LoVo (cell line): Measurements from ENCODE around the gene EML5.
"Not testable (repeated sequence)": the region's sequence is repeated elsewhere in the genome, so short reads cannot be mapped to it uniquely, and the experiment has no call there.

Source experiments
- DNase-seq: peaks from one replicate; pipeline ENCODE4 v3.0.0-alpha.2; 2016; ENCODE audit warnings: low spot score

The EML5 gene

DNA sequence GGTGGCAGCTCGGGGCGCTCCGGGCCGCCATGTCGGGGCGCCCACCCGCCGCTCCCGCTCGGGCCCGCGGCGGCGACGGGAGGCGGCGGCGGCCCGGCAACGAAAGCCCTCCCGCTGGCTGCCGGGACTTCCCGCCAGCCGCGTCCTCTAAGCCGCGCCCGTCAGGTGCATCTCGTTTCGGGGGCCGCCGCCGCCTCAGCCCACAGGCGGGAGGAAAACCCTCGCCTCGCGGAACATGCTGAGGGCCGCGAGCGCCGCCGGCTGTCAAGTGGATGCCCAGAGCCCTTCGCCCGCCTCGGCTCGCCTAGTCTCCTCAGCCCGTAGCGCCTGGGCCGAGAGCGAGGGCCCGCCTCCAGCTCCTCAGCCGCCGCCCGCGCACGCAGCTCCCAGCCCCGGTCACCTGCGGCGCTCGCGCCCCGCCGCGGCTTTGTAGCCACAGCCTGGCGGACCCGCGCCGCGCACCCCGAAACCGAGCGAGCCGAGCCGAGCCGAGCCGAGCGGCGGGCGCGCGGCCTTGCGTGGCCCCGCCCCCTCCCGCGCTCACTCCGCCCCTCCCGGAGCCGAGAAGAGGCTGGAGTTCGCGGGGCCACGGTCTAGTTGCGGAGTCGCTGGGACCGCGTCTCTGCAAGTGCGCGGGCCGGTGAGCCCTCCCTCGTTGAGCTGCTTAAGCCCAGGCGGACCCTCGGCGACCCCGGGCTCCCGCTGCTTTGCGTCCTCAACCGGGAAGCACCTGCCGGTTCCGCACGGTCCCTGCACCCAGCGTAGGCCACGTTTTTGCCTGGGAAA is at the start of gene EML5:
Gene EML5, minus strand, starts transcription at position 481 of the 786 bp plus-strand sequence. Its CDS starts 450 bp downstream, at position 31.
- peak; percentile 88 for DNase-seq

DNA sequence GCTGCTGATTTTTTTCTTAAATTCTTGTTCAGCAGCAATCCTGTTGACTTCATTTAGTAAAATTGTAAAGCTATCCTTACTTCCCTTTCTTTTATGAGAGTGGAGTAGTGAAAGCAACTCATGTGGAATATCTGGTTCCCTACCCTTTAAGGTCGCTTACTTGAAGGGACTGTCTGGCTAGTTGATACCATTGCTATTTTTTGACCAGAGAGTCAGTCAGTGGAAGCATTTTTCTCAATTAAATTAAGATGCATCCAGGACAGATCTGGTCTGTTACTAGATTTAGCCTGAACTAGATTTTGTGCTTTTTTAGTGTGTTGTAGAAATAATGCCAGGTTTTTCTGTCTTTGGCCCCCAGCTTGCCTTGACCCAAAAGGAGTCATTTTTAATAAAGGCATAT is 49.7 kb upstream of the EML5 start:
- DNase-seq = no peak

DNA sequence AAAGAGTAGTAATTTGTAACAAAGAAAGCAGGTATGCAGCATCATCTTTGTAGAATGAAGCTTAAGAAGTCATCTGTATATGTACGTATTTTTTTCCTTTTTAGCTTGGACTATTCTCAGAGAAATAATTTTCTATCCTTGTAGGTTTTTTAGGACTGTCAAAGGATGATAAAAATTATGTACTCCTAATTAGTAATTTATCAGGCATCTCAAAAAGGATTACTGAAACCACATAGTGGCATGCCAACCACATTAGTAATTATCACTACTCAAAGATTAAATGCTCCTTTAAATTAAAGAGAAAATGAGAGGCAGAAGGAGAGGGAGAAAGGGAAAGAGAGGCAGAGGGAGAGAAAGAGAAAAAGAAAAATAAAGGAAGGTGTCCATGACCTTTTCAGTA is 49.0 kb upstream of the EML5 start:
- no peak for DNase-seq

GRCh38 chr14:88840926-88841325 is 48.2 kb upstream of the EML5 start:
- no peak for DNase-seq

GRCh38 chr14:88838015-88838414 is 45.3 kb upstream of the EML5 start:
- no peak for DNase-seq

DNA sequence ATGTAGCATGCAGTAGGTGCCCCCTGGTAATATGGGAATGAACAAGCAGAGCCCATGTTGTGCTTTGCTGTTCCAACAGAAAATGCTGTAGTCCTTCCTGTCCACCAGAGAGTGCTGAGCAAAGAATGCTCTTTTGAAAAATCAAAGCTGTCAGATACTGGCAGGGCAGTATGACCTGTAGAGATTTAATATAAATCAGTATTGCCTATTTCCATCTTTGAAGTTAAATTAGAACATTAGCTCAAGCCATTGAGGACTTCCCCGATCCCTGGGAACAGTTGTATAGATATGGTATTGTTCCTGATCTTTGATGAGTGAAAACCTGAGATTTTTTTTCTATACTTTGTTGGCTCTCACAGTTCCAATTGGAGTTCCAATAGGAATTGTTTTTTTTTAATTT is 44.7 kb upstream of the EML5 start:
- no peak for DNase-seq

- DNase-seq = no peak
These were observed 42.9 kb upstream of the EML5 start for GRCh38 chr14:88835661-88836060.

GRCh38 chr14:88834883-88835431 is 42.2 kb upstream of the EML5 start:
- DNase-seq = no peak

DNA sequence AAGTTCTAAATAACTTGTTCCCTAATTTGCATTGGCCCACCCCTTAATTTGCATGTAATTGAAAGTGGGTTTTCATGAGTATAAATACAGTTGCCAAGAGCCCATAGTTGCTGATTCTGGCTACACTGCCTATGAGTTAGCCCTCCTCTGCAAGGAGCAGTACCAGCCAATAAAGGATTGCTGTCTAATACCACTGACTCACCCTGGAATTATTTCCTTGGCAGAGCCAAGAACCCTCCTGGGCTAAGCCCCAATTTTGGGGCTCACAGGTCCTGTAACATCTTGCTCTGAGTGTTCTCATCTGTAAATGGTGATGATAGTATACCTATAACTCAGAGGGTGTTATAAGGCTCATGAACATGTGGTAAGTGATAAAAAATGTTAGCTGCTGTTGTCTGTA is 38.5 kb upstream of the EML5 start:
- DNase-seq = peak; percentile 10

- no peak for DNase-seq
These were observed 37.0 kb upstream of the EML5 start for GRCh38 chr14:88829685-88830302.

- no peak for DNase-seq
These were observed 36.4 kb upstream of the EML5 start for GRCh38 chr14:88829188-88829587.

- DNase-seq = no peak
These were observed 32.8 kb upstream of the EML5 start for GRCh38 chr14:88825503-88825902.

DNA sequence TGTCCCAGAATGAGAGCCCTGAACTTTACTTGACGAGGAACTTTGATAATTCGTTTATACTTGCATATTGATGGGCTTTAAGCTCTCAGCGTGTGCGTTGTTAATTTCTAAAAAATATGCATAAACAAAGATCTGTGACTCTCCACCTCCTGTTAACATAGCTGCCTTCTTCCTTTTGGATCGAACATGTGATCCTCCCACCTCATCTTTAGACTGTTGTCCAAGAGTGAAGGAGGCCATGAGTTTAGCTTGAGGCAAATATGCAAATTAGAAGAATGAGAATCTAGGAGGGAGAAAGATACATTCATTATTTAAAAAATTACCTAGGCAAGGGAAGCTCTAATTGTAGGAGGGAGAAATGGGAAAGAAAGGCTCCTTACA is 32.3 kb upstream of the EML5 start:
- no peak for DNase-seq

DNA sequence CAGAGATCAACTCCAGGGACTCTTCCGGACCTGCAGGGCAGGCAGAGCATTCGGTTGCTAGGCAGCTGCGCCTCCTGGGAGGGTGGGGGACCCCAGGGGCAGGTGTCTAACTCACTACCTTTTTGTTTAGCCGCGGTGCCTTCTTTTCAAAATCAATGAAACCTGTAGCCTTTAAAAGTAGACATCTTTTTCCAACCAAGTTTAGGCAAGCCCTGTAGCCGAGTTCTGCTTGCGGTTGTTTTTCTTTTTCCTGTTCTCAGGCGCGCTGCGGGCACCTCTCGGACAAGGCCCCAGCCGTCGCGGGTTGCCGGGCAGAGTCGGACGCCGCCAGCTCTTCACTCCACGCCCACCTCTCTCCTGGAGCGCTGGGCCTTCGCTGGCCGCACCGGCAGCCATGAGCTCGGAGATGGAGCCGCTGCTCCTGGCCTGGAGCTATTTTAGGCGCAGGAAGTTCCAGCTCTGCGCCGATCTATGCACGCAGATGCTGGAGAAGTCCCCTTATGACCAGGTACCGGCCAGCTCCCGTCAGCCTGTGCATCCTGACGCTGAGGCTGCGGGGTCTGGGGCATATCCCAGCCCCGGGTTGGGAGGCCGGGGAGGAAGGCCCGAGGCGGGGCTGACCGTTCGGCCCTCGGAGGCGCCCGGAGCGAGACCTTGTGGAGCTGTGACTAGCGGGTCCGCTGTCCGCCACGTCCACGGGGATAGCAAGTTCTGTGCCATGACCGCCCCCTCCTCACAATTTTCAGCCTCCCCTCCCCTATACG is 31.7 kb upstream of the EML5 start, which contains the start of gene TTC8:
Gene TTC8, plus strand, starts transcription at position 338 of the 764 bp plus-strand sequence. Its CDS starts 57 bp downstream, at position 395.
- peak; percentile 90 for DNase-seq

DNA sequence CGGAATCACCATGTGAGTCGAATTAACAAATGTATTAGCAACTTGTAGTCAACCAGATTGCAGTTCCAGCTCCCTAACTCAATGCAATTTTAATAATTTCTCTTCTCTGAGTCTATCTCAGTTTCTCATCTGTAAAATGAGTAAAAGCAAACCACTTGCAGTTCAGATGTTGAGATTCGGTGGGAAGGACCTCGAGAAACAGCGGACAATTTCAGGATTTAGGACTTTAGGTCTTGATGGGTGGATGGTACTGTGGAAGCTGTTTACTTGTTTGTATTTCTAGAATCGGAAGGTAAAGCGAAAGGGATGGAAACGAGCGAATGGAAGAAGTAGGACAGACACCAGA is 31.2 kb upstream of the EML5 start:
- no peak for DNase-seq

GRCh38 chr14:88821888-88822287 is 29.1 kb upstream of the EML5 start:
- DNase-seq = no peak

- no peak for DNase-seq
These were observed 28.6 kb upstream of the EML5 start for GRCh38 chr14:88821378-88821777.

DNA sequence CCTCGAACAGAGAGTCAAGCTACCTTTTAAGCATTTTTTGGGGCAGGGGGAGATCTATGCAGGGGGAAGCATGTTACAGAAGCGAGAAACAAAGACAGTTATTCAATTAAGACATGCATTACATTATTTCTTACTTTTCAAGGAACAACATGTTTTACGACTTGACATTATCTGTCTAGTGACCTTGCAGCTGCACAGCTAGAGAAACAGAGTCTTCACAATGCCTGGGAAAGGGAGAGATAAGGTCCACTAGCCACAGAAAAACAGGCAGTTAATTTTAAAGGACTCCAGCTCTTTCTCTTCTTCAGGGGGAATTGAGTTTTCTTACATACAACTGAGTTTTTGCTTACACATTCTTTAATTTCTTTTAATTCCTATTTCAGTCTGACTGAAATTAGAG is 26.9 kb upstream of the EML5 start:
- not testable (repeated sequence) for DNase-seq

GRCh38 chr14:88818018-88818417 is 25.3 kb upstream of the EML5 start:
- no peak for DNase-seq

- no peak for DNase-seq
These were observed 23.2 kb upstream of the EML5 start for GRCh38 chr14:88815980-88816379.

DNA sequence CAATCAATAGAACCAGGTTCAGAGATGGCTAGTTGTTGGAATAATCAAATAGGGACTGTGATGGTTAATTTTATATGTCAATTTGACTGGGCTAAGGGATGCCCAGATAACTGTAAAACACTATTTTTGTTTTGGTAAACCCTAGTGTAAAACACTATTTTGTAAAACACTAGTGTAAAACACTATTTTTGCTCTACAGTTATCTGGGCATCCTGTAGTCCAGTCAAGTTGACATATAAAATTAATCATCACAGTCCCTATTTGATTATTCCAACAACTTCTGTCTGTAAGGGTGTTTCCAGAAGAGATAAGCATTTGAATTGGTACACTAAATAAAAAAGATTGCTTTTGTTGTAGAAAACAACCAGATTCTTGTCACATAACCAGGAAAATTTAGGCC is 15.6 kb upstream of the EML5 start:
- DNase-seq = no peak

GRCh38 chr14:88804477-88804876 is 11.7 kb upstream of the EML5 start:
- DNase-seq = no peak

DNA sequence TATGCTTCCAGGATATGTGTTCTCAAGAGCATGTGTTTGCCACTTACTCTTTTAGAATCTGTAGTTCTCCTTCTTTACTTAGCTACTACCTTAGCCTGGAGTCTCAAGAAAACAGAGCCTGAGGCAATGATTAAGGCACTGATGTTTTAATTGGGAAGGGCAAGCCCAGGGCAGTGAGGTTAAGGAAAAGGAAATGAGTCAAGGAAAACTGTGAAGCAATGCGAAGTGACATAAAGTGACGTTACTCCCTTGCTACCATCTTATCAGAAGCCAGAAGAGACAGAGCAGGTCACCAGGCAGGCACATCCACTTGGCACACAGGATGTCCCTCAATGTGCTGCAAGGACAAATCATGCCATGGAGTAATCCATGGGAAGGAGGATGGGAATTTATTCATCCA is 11.3 kb upstream of the EML5 start:
- no peak for DNase-seq
